Ishikawa (cell line): ENCODE data around the gene HMX2.

Source experiments
- CEBPB ChIP-seq: IDR thresholded peaks from 2 replicates; pipeline ENCODE4 v1.6.1; 2012
- CREB1 ChIP-seq: IDR thresholded peaks from 2 replicates; pipeline ENCODE4 v1.6.1; 2012; ENCODE audit warnings: low read depth
- EGR1 ChIP-seq: IDR thresholded peaks from 2 replicates; pipeline ENCODE4 v1.6.1; 2012
- EP300 ChIP-seq: IDR thresholded peaks from 2 replicates; pipeline ENCODE4 v1.6.1; 2012; ENCODE audit warnings: borderline replicate concordance
- FOXM1 ChIP-seq: IDR thresholded peaks from 2 replicates; pipeline ENCODE4 v1.6.1; 2012; ENCODE audit warnings: low read depth, borderline replicate concordance
- NFIC ChIP-seq: IDR thresholded peaks from 2 replicates; pipeline ENCODE4 v1.6.1; 2012
- RAD21 ChIP-seq: IDR thresholded peaks from 2 replicates; pipeline ENCODE4 v1.6.1; 2012; ENCODE audit warnings: low read depth
- TAF1 ChIP-seq: IDR thresholded peaks from 2 replicates; pipeline ENCODE4 v1.6.1; 2012; ENCODE audit warnings: low read depth, mild to moderate bottlenecking
- TCF12 ChIP-seq: IDR thresholded peaks from 2 replicates; pipeline ENCODE4 v1.6.1; 2012; ENCODE audit warnings: low read depth
- TEAD4 ChIP-seq: IDR thresholded peaks from 2 replicates; pipeline ENCODE4 v1.6.1; 2012
- YY1 ChIP-seq: IDR thresholded peaks from 2 replicates; pipeline ENCODE4 v1.6.1; 2012; ENCODE audit warnings: low read depth
- ZBTB7A ChIP-seq: IDR thresholded peaks from 2 replicates; pipeline ENCODE4 v1.6.1; 2012; ENCODE audit warnings: low read depth
- TF ChIP-seq, protein P1 (sequence below): IDR thresholded peaks from 2 replicates; pipeline ENCODE4 v1.6.1; 2012
- TF ChIP-seq, protein P2 (sequence below): IDR thresholded peaks from 2 replicates; pipeline ENCODE4 v1.6.1; 2012
- TF ChIP-seq, protein P3 (sequence below): IDR thresholded peaks from 2 replicates; pipeline ENCODE4 v1.6.1; 2012; ENCODE audit warnings: low read depth, mild to moderate bottlenecking

Gene HMX2, protein sequence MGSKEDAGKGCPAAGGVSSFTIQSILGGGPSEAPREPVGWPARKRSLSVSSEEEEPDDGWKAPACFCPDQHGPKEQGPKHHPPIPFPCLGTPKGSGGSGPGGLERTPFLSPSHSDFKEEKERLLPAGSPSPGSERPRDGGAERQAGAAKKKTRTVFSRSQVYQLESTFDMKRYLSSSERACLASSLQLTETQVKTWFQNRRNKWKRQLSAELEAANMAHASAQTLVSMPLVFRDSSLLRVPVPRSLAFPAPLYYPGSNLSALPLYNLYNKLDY

DNA sequence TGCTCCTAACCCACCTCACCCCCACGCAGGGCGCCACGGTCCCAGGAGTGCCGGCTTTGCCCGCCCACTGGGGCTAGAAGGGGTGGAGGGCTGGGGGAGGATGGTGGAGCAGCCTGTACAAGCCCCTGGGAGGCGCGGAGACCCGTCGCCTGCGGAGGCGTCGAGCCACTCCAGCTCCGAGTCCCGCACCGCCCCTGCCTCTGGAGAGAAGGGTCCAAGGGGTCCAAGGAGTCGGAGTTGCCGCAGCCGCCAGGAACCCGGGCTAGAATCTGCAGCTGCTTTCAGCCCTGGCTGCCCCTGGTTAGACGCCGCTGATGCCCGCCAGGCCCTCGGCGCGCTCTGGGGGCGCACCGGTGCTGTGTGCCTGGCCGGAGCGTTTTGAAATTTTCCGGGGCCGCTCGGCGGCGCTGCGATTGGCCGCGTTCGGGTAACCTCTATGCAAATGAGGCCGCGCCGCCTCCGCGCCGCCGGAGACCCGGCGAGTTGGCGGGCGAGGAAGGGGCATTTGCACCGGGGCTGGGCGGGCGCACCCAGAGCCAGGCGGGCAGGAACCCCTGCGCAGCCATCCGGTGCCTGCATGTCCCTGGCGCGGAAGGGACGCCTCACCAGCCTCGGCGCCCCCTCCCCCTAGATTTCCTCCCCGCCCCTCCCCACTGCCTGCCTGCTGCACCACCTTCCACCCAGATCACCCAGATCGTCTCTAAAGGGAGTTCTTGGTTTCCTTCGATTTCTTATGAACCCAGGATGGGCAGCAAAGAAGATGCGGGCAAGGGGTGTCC, at the start of gene HMX2:
TSS of gene HMX2 (plus strand) at position 502 of the 779 bp plus-strand sequence. CDS start at position 745, 243 bp downstream.
- no peak for TF ChIP-seq CREB1
- TF ChIP-seq, protein P1, sequence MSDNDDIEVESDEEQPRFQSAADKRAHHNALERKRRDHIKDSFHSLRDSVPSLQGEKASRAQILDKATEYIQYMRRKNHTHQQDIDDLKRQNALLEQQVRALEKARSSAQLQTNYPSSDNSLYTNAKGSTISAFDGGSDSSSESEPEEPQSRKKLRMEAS, result peak; percentile 54; the same call in 1 of the 2 replicates
- TF ChIP-seq TEAD4, result no peak
- no peak for TF ChIP-seq FOXM1
- no peak for TF ChIP-seq RAD21
- no peak for TF ChIP-seq EP300

DNA sequence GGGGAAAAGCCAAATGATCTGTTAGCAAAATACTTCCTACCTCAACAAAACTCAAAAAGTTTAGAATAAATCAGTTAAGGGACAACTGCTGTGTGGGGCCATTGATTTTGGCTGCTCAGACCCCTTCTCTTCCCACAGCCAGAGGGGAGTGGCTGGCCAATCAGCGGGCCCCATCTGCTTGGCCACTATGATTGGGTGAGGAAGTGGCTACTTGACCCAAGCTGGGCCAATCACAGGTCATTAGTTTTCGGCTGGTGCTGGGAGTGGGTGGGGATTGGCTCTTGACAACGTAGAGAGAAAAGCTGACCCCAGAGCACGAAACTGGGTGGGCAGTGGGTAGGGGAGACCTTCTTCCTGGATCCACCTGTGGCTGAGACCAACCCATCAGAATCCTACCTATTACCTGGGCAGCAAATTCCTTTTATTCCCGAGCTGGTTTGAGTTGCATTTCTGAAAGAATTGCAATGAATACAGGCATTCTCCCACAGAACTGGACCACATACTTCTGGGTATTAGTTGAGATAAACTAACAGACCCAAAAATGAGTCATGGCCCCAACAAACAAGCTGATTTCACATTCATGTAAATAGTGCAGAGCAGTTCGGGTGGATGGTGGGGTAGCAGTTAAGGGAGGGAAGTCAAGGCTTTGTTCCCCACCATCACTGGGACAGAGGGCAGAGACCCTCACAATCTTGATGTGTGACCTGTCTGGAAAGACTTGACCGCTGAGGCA, 47.7 kb upstream of the HMX2 start:
- no peak for TF ChIP-seq RAD21
- TF ChIP-seq, protein P2, sequence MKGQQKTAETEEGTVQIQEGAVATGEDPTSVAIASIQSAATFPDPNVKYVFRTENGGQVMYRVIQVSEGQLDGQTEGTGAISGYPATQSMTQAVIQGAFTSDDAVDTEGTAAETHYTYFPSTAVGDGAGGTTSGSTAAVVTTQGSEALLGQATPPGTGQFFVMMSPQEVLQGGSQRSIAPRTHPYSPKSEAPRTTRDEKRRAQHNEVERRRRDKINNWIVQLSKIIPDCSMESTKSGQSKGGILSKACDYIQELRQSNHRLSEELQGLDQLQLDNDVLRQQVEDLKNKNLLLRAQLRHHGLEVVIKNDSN, result no peak
- TF ChIP-seq TAF1, result no peak
- TF ChIP-seq EP300, result no peak
- no peak for TF ChIP-seq TCF12
- no peak for TF ChIP-seq TEAD4

DNA sequence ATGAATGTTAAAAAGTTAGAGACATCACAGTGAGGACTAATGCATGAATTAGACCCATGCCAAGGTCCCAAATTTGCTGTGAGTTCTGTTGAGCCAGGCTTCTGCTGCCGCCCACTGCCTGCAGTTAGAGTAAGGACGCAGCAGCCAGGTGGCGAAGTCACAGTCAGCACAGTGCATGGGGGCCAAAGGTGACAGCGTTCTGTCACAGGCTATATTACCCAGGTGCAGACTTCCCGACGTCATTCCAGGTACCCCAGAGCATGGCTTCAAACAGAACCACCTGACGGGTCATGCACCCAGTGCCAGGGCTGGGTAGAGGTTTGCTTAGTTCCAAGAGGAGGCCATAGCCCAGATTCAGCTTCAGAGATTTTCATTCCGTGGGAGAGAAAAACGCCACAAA, 46.1 kb upstream of the HMX2 start:
- no peak for TF ChIP-seq ZBTB7A
- TF ChIP-seq, protein P2, result no peak
- TF ChIP-seq EGR1, result no peak
- TF ChIP-seq, protein P3, sequence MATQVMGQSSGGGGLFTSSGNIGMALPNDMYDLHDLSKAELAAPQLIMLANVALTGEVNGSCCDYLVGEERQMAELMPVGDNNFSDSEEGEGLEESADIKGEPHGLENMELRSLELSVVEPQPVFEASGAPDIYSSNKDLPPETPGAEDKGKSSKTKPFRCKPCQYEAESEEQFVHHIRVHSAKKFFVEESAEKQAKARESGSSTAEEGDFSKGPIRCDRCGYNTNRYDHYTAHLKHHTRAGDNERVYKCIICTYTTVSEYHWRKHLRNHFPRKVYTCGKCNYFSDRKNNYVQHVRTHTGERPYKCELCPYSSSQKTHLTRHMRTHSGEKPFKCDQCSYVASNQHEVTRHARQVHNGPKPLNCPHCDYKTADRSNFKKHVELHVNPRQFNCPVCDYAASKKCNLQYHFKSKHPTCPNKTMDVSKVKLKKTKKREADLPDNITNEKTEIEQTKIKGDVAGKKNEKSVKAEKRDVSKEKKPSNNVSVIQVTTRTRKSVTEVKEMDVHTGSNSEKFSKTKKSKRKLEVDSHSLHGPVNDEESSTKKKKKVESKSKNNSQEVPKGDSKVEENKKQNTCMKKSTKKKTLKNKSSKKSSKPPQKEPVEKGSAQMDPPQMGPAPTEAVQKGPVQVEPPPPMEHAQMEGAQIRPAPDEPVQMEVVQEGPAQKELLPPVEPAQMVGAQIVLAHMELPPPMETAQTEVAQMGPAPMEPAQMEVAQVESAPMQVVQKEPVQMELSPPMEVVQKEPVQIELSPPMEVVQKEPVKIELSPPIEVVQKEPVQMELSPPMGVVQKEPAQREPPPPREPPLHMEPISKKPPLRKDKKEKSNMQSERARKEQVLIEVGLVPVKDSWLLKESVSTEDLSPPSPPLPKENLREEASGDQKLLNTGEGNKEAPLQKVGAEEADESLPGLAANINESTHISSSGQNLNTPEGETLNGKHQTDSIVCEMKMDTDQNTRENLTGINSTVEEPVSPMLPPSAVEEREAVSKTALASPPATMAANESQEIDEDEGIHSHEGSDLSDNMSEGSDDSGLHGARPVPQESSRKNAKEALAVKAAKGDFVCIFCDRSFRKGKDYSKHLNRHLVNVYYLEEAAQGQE, result no peak
- TF ChIP-seq EP300, result no peak
- TF ChIP-seq FOXM1, result no peak
- TF ChIP-seq NFIC, result no peak
- no peak for TF ChIP-seq CEBPB
- TF ChIP-seq TCF12, result no peak
- no peak for TF ChIP-seq CREB1
- TF ChIP-seq TAF1, result no peak
- TF ChIP-seq, protein P1, result no peak

DNA sequence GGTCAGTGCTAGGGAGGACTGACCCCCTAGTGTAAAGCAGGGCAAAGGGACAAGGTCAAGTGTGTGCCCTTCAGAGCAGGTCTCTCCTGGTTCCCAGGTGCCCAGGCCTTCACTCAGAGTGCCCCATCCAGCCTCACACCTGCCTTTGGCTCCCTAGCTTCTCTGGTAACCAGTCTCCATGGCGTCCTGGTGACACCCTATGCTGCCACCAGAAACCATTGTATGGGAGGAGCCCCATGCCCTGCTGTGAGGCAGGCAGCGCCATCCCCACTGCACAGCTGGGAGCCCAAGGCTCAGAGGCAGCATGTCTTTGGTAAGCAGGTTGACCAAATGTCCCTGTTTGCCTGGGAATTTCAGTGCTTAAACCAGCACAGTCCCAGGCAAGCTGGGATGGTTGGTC, 45.3 kb upstream of the HMX2 start:
- TF ChIP-seq TAF1, result no peak
- TF ChIP-seq NFIC, result no peak
- no peak for TF ChIP-seq YY1
- no peak for TF ChIP-seq CEBPB
- TF ChIP-seq RAD21, result no peak
- TF ChIP-seq TEAD4, result no peak
- no peak for TF ChIP-seq ZBTB7A
- TF ChIP-seq EP300, result no peak
- TF ChIP-seq FOXM1, result no peak
- no peak for TF ChIP-seq EGR1
- TF ChIP-seq, protein P2, result no peak
- no peak for TF ChIP-seq TCF12
- TF ChIP-seq, protein P3, result no peak
- TF ChIP-seq, protein P1, result no peak
- TF ChIP-seq CREB1, result no peak

DNA sequence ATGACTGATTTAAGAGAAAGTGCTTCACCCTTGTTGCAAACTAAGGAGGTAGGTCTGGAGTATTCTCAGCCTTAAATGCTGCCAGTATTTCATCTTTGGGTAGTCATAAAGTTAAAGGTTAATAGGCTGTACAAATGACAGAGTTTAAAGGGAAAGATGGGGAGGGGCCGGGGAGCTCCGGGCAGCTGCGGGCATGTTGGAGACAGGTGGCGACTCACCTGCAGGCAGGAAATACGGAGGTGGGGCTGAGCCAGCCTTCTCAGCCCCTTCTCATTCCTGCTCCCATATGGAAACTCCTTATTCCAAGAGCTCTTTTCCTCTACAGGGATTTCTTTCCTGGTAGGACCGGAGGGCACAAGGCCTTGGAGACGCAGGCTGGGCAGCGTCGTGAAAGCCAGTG, 44.0 kb upstream of the HMX2 start:
- TF ChIP-seq TAF1 (no peak), NFIC (no peak), CEBPB (no peak), FOXM1 (no peak), EP300 (no peak), CREB1 (no peak), YY1 (no peak), ZBTB7A (no peak), EGR1 (no peak)
- TF ChIP-seq, protein P2, result no peak
- TF ChIP-seq, protein P3, result no peak
